Upper lobe of left lung (tissue), 4 donors: ENCODE results near the gene CENPX.

ENCODE experiments used
- POLR2A ChIP-seq, 4 donors: fragments of 450-650 bp; IDR thresholded peaks; one replicate each; pipeline ENCODE4 v1.5.1; 2016 to 2017; ENCODE audit warnings: antibody characterized with exemption in 4 of 4, mild to moderate bottlenecking in 2 of 4
- POLR2AphosphoS5 ChIP-seq, 2 donors: sonication (generic); formaldehyde crosslinking; IDR thresholded peaks; one replicate each; pipeline ENCODE4 v1.5.1; 2017; ENCODE audit warnings: antibody characterized with exemption in 2 of 2
- TF ChIP-seq, protein P1 (sequence below), 6 experiments: fragments of 450-650 bp in 4 of 6; fragments of 200-600 bp in 2 of 6; sonication (generic) in 2 of 6; IDR thresholded peaks; one replicate each; pipeline ENCODE4 v1.5.1; 2016 to 2019; ENCODE audit warnings: antibody characterized with exemption in 6 of 6

DNA sequence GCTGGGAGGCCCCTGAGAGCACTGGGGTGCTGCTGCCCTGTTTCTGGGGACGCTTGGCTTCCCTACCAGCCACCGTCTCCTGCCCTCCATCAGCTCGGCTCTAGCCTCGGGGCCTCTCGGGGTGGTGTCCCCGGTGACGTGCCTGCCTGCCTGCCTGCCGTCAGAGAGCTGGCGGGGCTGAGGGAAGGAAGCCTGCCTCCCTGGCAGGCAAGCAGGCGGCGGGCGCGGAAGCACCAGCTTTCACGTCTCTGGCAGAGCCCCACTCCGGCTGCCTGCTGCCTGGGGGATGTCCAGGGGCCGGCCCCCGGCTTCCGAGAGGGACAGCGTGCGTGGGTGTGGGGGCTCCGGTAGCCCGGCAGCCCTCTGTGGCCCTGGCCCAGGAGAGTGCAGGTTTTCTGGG lies 9.3 kb downstream of the CENPX start:
- TF ChIP-seq, protein P1, sequence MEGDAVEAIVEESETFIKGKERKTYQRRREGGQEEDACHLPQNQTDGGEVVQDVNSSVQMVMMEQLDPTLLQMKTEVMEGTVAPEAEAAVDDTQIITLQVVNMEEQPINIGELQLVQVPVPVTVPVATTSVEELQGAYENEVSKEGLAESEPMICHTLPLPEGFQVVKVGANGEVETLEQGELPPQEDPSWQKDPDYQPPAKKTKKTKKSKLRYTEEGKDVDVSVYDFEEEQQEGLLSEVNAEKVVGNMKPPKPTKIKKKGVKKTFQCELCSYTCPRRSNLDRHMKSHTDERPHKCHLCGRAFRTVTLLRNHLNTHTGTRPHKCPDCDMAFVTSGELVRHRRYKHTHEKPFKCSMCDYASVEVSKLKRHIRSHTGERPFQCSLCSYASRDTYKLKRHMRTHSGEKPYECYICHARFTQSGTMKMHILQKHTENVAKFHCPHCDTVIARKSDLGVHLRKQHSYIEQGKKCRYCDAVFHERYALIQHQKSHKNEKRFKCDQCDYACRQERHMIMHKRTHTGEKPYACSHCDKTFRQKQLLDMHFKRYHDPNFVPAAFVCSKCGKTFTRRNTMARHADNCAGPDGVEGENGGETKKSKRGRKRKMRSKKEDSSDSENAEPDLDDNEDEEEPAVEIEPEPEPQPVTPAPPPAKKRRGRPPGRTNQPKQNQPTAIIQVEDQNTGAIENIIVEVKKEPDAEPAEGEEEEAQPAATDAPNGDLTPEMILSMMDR (IDR thresholded peaks at IDR 0.05), result no peak
- no peak for TF ChIP-seq POLR2AphosphoS5 (IDR thresholded peaks at IDR 0.05)
- TF ChIP-seq POLR2A (IDR thresholded peaks at IDR 0.05), result no peak
